ENCODE data around the gene CREB3L2.

Gene CREB3L2

DNA sequence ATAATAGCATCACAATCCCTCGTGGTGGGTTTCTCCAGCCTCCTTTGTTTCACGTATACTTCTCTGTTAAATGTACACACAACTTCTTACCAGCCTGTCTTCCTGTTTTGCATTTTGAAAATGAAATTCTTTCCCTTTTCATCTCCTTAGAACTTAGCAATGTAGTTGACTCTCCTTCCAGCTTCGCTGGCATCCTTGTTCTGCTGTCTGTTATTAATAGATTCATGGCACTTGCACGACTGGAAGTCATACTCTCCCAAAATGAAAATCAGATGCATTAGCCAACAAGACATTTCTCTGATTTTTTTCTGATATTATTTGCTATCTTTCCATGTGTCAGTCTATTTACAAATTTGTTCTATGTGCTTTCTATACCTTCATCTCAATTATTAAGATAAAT is 3.0 kb upstream of the CREB3L2 start:
- no peak for DNase-seq (ENCODE audit: low read depth in 1 of 2, low spot score in 1 of 2)
- H3K4me3 ChIP-seq (replicated peaks; ENCODE audit: insufficient read depth, low read length), result no peak overlapping the region
- H3K27me3 ChIP-seq (ENCODE audit: insufficient read depth, poor library complexity, severe bottlenecking), result no peaks in the 10 kb centered on the region
- no peak for TF ChIP-seq GABPA (IDR thresholded peaks at IDR 0.05; ENCODE audit: low read depth)
- TF ChIP-seq POLR2AphosphoS5 (IDR thresholded peaks at IDR 0.05; ENCODE audit: low read depth), result no peak
- no peak for TF ChIP-seq CTCF (IDR thresholded peaks at IDR 0.05; ENCODE audit: insufficient read depth, low read length)
- TF ChIP-seq, protein P1, sequence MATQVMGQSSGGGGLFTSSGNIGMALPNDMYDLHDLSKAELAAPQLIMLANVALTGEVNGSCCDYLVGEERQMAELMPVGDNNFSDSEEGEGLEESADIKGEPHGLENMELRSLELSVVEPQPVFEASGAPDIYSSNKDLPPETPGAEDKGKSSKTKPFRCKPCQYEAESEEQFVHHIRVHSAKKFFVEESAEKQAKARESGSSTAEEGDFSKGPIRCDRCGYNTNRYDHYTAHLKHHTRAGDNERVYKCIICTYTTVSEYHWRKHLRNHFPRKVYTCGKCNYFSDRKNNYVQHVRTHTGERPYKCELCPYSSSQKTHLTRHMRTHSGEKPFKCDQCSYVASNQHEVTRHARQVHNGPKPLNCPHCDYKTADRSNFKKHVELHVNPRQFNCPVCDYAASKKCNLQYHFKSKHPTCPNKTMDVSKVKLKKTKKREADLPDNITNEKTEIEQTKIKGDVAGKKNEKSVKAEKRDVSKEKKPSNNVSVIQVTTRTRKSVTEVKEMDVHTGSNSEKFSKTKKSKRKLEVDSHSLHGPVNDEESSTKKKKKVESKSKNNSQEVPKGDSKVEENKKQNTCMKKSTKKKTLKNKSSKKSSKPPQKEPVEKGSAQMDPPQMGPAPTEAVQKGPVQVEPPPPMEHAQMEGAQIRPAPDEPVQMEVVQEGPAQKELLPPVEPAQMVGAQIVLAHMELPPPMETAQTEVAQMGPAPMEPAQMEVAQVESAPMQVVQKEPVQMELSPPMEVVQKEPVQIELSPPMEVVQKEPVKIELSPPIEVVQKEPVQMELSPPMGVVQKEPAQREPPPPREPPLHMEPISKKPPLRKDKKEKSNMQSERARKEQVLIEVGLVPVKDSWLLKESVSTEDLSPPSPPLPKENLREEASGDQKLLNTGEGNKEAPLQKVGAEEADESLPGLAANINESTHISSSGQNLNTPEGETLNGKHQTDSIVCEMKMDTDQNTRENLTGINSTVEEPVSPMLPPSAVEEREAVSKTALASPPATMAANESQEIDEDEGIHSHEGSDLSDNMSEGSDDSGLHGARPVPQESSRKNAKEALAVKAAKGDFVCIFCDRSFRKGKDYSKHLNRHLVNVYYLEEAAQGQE (IDR thresholded peaks at IDR 0.05; ENCODE audit: insufficient replicate concordance, low read depth), result no peak
- no peak for TF ChIP-seq SPI1 (IDR thresholded peaks at IDR 0.05; ENCODE audit: borderline replicate concordance, low read depth)
- no peak overlapping the region for H3K27ac ChIP-seq (replicated peaks)

DNA sequence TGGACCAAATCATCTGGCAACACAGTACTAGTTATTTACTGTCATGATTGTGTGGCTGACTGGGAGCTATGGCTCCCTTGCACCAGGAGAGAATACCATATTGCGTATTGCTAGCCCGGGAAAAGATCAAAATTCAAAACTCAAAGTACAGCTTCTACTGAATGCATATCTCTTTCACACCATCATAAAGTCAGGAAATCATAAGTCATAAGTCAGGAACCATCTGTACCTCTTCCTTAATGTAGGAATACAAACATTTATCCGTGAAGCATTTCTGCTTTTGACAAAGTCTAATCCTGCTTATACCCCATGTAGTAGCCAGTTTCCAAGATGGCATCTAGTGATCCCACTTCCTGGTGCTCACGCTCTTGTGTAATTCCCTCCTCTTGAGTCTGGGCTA is 2.2 kb upstream of the CREB3L2 start:
- Histone ChIP-seq H3K27me3 (ENCODE audit: insufficient read depth, poor library complexity, severe bottlenecking) (no peaks in the 10 kb centered on the region), H3K4me3 (replicated peaks; ENCODE audit: insufficient read depth, low read length) (no peak overlapping the region), H3K27ac (replicated peaks) (no peak overlapping the region)
- DNase-seq (ENCODE audit: low read depth in 1 of 2, low spot score in 1 of 2), result no peak
- TF ChIP-seq CTCF (IDR thresholded peaks at IDR 0.05; ENCODE audit: insufficient read depth, low read length) (no peak), POLR2AphosphoS5 (IDR thresholded peaks at IDR 0.05; ENCODE audit: low read depth) (no peak), GABPA (IDR thresholded peaks at IDR 0.05; ENCODE audit: low read depth) (no peak), SPI1 (IDR thresholded peaks at IDR 0.05; ENCODE audit: borderline replicate concordance, low read depth) (no peak)
- TF ChIP-seq, protein P1 (IDR thresholded peaks at IDR 0.05; ENCODE audit: insufficient replicate concordance, low read depth), result no peak

GRCh38 chr7:138002828-138003189 is 923 bp upstream of the CREB3L2 start:
- Histone ChIP-seq H3K27me3 (ENCODE audit: insufficient read depth, poor library complexity, severe bottlenecking) (no peaks in the 10 kb centered on the region), H3K4me3 (replicated peaks; ENCODE audit: insufficient read depth, low read length) (no peak overlapping the region), H3K27ac (replicated peaks) (peak overlapping the region; percentile 52)
- no peak for DNase-seq (ENCODE audit: low read depth in 1 of 2, low spot score in 1 of 2)
- TF ChIP-seq SPI1 (IDR thresholded peaks at IDR 0.05; ENCODE audit: borderline replicate concordance, low read depth), result no peak
- TF ChIP-seq, protein P1 (IDR thresholded peaks at IDR 0.05; ENCODE audit: insufficient replicate concordance, low read depth), result no peak
- TF ChIP-seq GABPA (IDR thresholded peaks at IDR 0.05; ENCODE audit: low read depth), result no peak

Measured in HL-60 (cell line).